Uterus (tissue), 2 donors: ENCODE data around the gene TBC1D9.

Experiments
- CTCF ChIP-seq, 4 experiments: fragments of 200-600 bp in 2 of 4; fragments of 450-650 bp in 2 of 4; sonication (generic) in 2 of 4; IDR thresholded peaks; one replicate each; pipeline ENCODE4 v1.5.1; 2016 to 2019; ENCODE audit warnings: antibody characterized with exemption in 4 of 4, mild to moderate bottlenecking in 2 of 4, moderate library complexity in 1 of 4
- POLR2A ChIP-seq, 2 donors: fragments of 450-650 bp; IDR thresholded peaks; one replicate each; pipeline ENCODE4 v1.6.1; 2016; ENCODE audit warnings: antibody characterized with exemption in 2 of 2, mild to moderate bottlenecking in 1 of 2, moderate library complexity in 1 of 2

DNA sequence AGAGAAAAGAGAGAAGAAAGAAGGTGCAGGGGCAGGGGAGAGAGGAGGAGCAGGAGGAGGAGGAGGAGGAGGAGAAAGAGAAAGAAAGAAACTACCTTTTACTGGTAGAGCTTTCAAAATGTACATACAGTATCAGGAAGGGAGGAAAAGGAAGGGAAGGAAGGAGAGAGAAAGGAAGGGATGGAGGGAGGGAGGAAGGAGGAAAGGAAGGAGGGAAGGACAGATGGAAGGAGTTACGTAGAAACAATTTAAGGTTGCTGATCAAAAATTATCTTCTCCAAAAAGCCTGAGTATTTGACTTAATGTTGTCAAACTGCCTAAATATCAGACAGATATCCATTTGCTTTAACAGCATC lies 13.4 kb downstream of the TBC1D9 start:
- no peak for TF ChIP-seq POLR2A (IDR thresholded peaks at IDR 0.05)
- no peak for TF ChIP-seq CTCF (IDR thresholded peaks at IDR 0.05)
